Mucosa of descending colon (tissue), 3 donors: ENCODE data around the gene HAGHL. TPM values are rescaled to one million over a fixed set of nuclear protein-coding genes. Genes with fewer than 3 reads are reported as not detected.

Experiments
- ATAC-seq: fragments of 200-7000 bp; cut with Tn5 transposase; one replicate; pipeline ENCODE4 v1.9.1; 2020; ENCODE audit warnings: mild to moderate bottlenecking, moderate library complexity
- DNase-seq, 3 donors: peaks; one replicate each; pipeline ENCODE4 v3.0.0-alpha.2; 2020
- H3K36me3 ChIP-seq: fragments of 200-600 bp; one replicate; pipeline ENCODE4 v1.8.0; 2021; ENCODE audit warnings: low read depth, mild to moderate bottlenecking
- H3K4me1 ChIP-seq: fragments of 200-600 bp; one replicate; pipeline ENCODE4 v1.8.0; 2021; ENCODE audit warnings: low read depth, mild to moderate bottlenecking
- H3K4me3 ChIP-seq: fragments of 200-600 bp; one replicate; pipeline ENCODE4 v1.8.0; 2021; ENCODE audit warnings: mild to moderate bottlenecking
- H3K9me3 ChIP-seq: fragments of 200-600 bp; one replicate; pipeline ENCODE4 v1.8.0; 2021; ENCODE audit warnings: mild to moderate bottlenecking
- CTCF ChIP-seq: fragments of 200-600 bp; IDR thresholded peaks from one replicate; pipeline ENCODE4 v1.8.0; 2022; ENCODE audit warnings: antibody characterized with exemption, mild to moderate bottlenecking
- intact Hi-C, 2 donors: fragments of 100-400 bp; cut with DNase I in 1 of 2; cut with micrococcal nuclease in 1 of 2; formaldehyde crosslinking; loops; one replicate each; pipeline versions ENCODE4 v1.11.0 to v1.11.1; 2022; cut with DNase I, micrococcal nuclease
- total RNA-seq, 3 donors: library from RNA; stranded (reverse); fragmentation: NEBNext Ultra II Directional in 2 of 3; extraction: Animal tissue kit (Norgen Biotek cat#: 25700) in 2 of 3; gene quantifications; one replicate each; pipeline versions ENCODE4 v1.2.1 to v1.2.4, GENCODE V29; 2021 to 2023
- donor health status: DM: no; HTN: no; CAD: no; lungs with moderate emphysema.
- donor health status: DM: no; HTN: no; CAD: no.
- donor health status: DM: no; HTN: yes; CAD: no.

Gene HAGHL
- total RNA-seq, 3 donors from 2014 or later: 1.9 to 6.6 (median 3.5) TPM

GRCh38 chr16:728131-728889 lies 1.4 kb downstream of the HAGHL start:
- H3K36me3 ChIP-seq: peaks cover 3% of the 10 kb centered on the region
- peaks cover 22% of the 10 kb centered on the region for H3K4me1 ChIP-seq
- H3K4me3 ChIP-seq: no peak overlapping the region
- ATAC-seq (peak; percentile 68), DNase-seq (peak; percentile 71 to 88 (median 81))
- TF ChIP-seq CTCF: no peak
- intact Hi-C loops: no loop called here
- H3K9me3 ChIP-seq: no peaks in the 10 kb centered on the region

GRCh38 chr16:728890-729744 lies 2.2 kb downstream of the HAGHL start:
- Histone ChIP-seq H3K9me3 (no peaks in the 10 kb centered on the region), H3K4me1 (peaks cover 22% of the 10 kb centered on the region), H3K4me3 (no peak overlapping the region), H3K36me3 (peaks cover 5% of the 10 kb centered on the region)
- ATAC-seq (no peak), DNase-seq (peak in 1 of 3 donors; percentile 67)
- intact Hi-C loops: no loop called here
- no peak for TF ChIP-seq CTCF

- ATAC-seq: no peak
- no peaks in the 10 kb centered on the region for H3K9me3 ChIP-seq
- peaks cover 9% of the 10 kb centered on the region for H3K36me3 ChIP-seq
- peaks cover 22% of the 10 kb centered on the region for H3K4me1 ChIP-seq
- TF ChIP-seq CTCF: no peak
- no peak overlapping the region for H3K4me3 ChIP-seq
- DNase-seq: peak in 1 of 3 donors; percentile 59
- intact Hi-C loops: no loop called here
These were observed 3.1 kb downstream of the HAGHL start for GRCh38 chr16:729768-730665.

GRCh38 chr16:730666-731509 lies 4.0 kb downstream of the HAGHL start:
- peaks cover 9% of the 10 kb centered on the region for H3K36me3 ChIP-seq
- ATAC-seq: no peak

More at GRCh38 chr16:730666-731509, 4.0 kb downstream of the HAGHL start:
- peak in 1 of 3 donors; percentile 51 for DNase-seq
- intact Hi-C loops: no loop called here
- no peak overlapping the region for H3K4me3 ChIP-seq
- peaks cover 22% of the 10 kb centered on the region for H3K4me1 ChIP-seq
- no peaks in the 10 kb centered on the region for H3K9me3 ChIP-seq
- no peak for TF ChIP-seq CTCF
